Measurements from ENCODE around the gene SERGEF. TPM values are rescaled to one million over a fixed set of nuclear protein-coding genes. Genes with fewer than 3 reads are reported as not detected.

The SERGEF gene
- total and polyA plus RNA-seq, 10 of the 15 experiments (the other 5 are each of a cell fraction or from before 2014, with no cell fraction given), result 14.6 to 27.8 (median 22.4) TPM

- Histone ChIP-seq H3K9me3 (replicated peaks; ENCODE audit: control insufficient read depth, insufficient read depth, low read length) (no peaks in the 10 kb centered on the region), H3K4me1 (ENCODE audit: control insufficient read depth, insufficient read depth, low read length) (no peaks in the 10 kb centered on the region), H3K4me2 (ENCODE audit: control insufficient read depth, insufficient read depth) (no peak overlapping the region), H3K36me3 (ENCODE audit: control insufficient read depth in 2 of 2, insufficient read depth in 2 of 2, low read length in 1 of 2) (peaks cover 2 to 18% of the 10 kb centered on the region in 2 experiments), H3K27ac (ENCODE audit: control insufficient read depth, insufficient read depth) (no peak overlapping the region), H2AFZ (ENCODE audit: control insufficient read depth, low read depth, low read length) (no peak overlapping the region), H3K9ac (ENCODE audit: control insufficient read depth, insufficient read depth, low read length) (no peak overlapping the region), H3K4me3 (no peak overlapping the region), H3K79me2 (ENCODE audit: control insufficient read depth, insufficient read depth, low read length) (no peaks in the 10 kb centered on the region), H4K20me1 (ENCODE audit: control insufficient read depth, insufficient read depth) (no peaks in the 10 kb centered on the region), H3K27me3 (replicated peaks in 1 of 2; ENCODE audit: control insufficient read depth in 2 of 2, insufficient read depth in 2 of 2, low read length in 1 of 2) (no peaks in the 10 kb centered on the region)
- ChIA-PET SMC1A (ENCODE audit: uncharacterized antibody, unreplicated experiment) (interaction anchor here (0.7 to 1.9 kb wide), 12 partner anchors 15 to 720 kb away, joined by 3 to 13 read pairs (median 4); partner anchors contain the start of gene SAAL1), POLR2A (no interaction called here), CTCF (interaction anchor here (0.6 to 8.8 kb wide), 27 partner anchors 8 to 444 kb away, joined by 3 to 87 read pairs (median 4); partner anchors contain the start of genes HPS5, SAAL1 and SERGEF), RAD21 (ENCODE audit: unreplicated experiment) (interaction anchor here (1.2 to 2.8 kb wide), 4 partner anchors 113 to 124 kb away, joined by 3 to 12 read pairs (median 9); partner anchors contain the start of gene SAAL1)
- FAIRE-seq (peak; percentile 23), DNase-seq (ENCODE audit: low read depth, low spot score) (no peak), ATAC-seq (peak; percentile 95)
- intact Hi-C loops (cut with micrococcal nuclease; ENCODE audit: unreplicated experiment), result loop anchor here (1.0 to 5.0 kb wide), 2 partner anchors 114 to 210 kb away; partner anchors contain the start of gene SAAL1
- no TSS peak for BruUV-seq (replicated peaks)
- TF ChIP-seq SMC3 (IDR thresholded peaks at IDR 0.05; ENCODE audit: borderline replicate concordance, low read length), result peak; percentile 73; the same call in 1 of the 2 replicates
- peak; percentile 83 for TF ChIP-seq RAD21 (IDR thresholded peaks at IDR 0.05; ENCODE audit: insufficient read depth, low read depth, low read length)
- no peak for TF ChIP-seq CEBPB (IDR thresholded peaks at IDR 0.05; ENCODE audit: borderline replicate concordance in 1 of 2, low read depth in 2 of 2, low read length in 2 of 2)
- TF ChIP-seq PRDM15 (CRISPR knock-in tag; IDR thresholded peaks at IDR 0.05), result no peak
- no peak for TF ChIP-seq GABPA (IDR thresholded peaks at IDR 0.05; ENCODE audit: low read depth)
- no peak for TF ChIP-seq CUX1 (IDR thresholded peaks at IDR 0.05; ENCODE audit: insufficient replicate concordance, low read depth, low read length)
- peak; percentile 76 to 83 (median 80) for TF ChIP-seq CTCF (IDR thresholded peaks at IDR 0.05 in 2 of 3, conservative IDR thresholded peaks at IDR 0.05 in 1 of 3; ENCODE audit: control insufficient read depth in 2 of 3, extremely low read depth in 1 of 3, insufficient read depth in 1 of 3, low read depth in 3 of 3, low read length in 3 of 3)
- TF ChIP-seq YY1 (IDR thresholded peaks at IDR 0.05; ENCODE audit: low read depth, low read length), result 0 out of 2 replicates have a peak, but pooled peaks have one; percentile 12
- TF ChIP-seq IRF3 (IDR thresholded peaks at IDR 0.05), result no peak
- in situ Hi-C loops (cut with MboI), result no loop called here
- WGBS (ENCODE audit: insufficient coverage, insufficient replicate concordance, low lambda C conversion rate, missing lambda C conversion rate), result 3% methylated on average over 4 of the region's 4 CpGs
These were observed 20.9 kb downstream of the SERGEF start for GRCh38 chr11:17991783-17992433.
